Natural killer cell (primary cell): Measurements from ENCODE around the gene DIABLO. TPM values are rescaled to one million over a fixed set of nuclear protein-coding genes. Genes with fewer than 3 reads are reported as not detected.
A peak's percentile ranks its signal among the peaks of the same experiment; 100 is the strongest.
"Not testable (repeated sequence)": the region's sequence is repeated elsewhere in the genome, so short reads cannot be mapped to it uniquely, and the experiment has no call there.

Experiments
- ATAC-seq, 3 donors: fragments of 150-1000 bp in 2 of 3; fragments of 200-7000 bp in 1 of 3; cut with Tn5 transposase; 1 replicate in 1 of 3; 2 replicates in 2 of 3; pipeline ENCODE4 v1.10.0; 2021; ENCODE audit warnings: mild to moderate bottlenecking in 2 of 3, moderate library complexity in 2 of 3
- DNase-seq, 2 donors: peaks; one replicate each; pipeline versions ENCODE4 v3.0.0 to v3.0.0-alpha.2; 2013 to 2021; ENCODE audit warnings: mixed read lengths in 1 of 2
- H3K27ac ChIP-seq: one replicate; pipeline ENCODE4 v1.5.1; 2013; ENCODE audit warnings: mild to moderate bottlenecking, low read length
- H3K27me3 ChIP-seq: one replicate; pipeline ENCODE4 v1.6.1; 2013; ENCODE audit warnings: low read length; ENCODE audit not compliant: control insufficient read depth, insufficient read depth
- H3K36me3 ChIP-seq: one replicate; pipeline ENCODE4 v1.6.1; 2013; ENCODE audit warnings: low read length; ENCODE audit not compliant: control insufficient read depth, insufficient read depth
- H3K4me1 ChIP-seq: one replicate; pipeline ENCODE4 v1.6.1; 2013; ENCODE audit warnings: low read length; ENCODE audit not compliant: control insufficient read depth, insufficient read depth
- H3K4me3 ChIP-seq: one replicate; pipeline ENCODE4 v1.5.1; 2013; ENCODE audit warnings: low read length
- H3K9me3 ChIP-seq: one replicate; pipeline ENCODE4 v1.6.1; 2013; ENCODE audit warnings: low read length; ENCODE audit not compliant: control insufficient read depth, insufficient read depth
- H3K27ac Mint-ChIP-seq, 2 donors: one replicate each; pipeline ENCODE4 v1.8.0; 2022; ENCODE audit warnings: mild to moderate bottlenecking in 2 of 2, mixed read lengths in 2 of 2, moderate library complexity in 1 of 2
- H3K27me3 Mint-ChIP-seq, 2 donors: one replicate each; pipeline ENCODE4 v1.8.0; 2022; ENCODE audit warnings: low read depth in 2 of 2, mixed read lengths in 2 of 2
- H3K36me3 Mint-ChIP-seq: one replicate; pipeline ENCODE4 v1.8.0; 2022; ENCODE audit warnings: mixed read lengths
- H3K4me1 Mint-ChIP-seq, 2 donors: one replicate each; pipeline ENCODE4 v1.8.0; 2022; ENCODE audit warnings: mixed read lengths in 2 of 2
- H3K4me3 Mint-ChIP-seq: one replicate; pipeline ENCODE4 v1.8.0; 2022; ENCODE audit warnings: mild to moderate bottlenecking, moderate library complexity, mixed read lengths
- H3K9me3 Mint-ChIP-seq, 2 donors: one replicate each; pipeline ENCODE4 v1.8.0; 2022; ENCODE audit warnings: mixed read lengths in 2 of 2
- CTCF ChIP-seq: fragments of 200-600 bp; IDR thresholded peaks from one replicate; pipeline ENCODE4 v1.8.0; 2022; ENCODE audit warnings: antibody characterized with exemption
- WGBS: methylation state at CpG from one replicate; pipeline ENCODE4 v1.1.7; 2013; ENCODE audit warnings: missing lambda C conversion rate; ENCODE audit not compliant: insufficient coverage; 5-methylcytosine and 5-hydroxymethylcytosine counted together
- intact Hi-C: fragments of 100-400 bp; cut with micrococcal nuclease; formaldehyde crosslinking; loops from one replicate; pipeline ENCODE4 v1.14.2; 2022
- total RNA-seq, 4 donors: library from RNA; stranded (reverse); fragments of 120-200 nt in 1 of 4; gene quantifications; one replicate each; pipeline versions ENCODE4 v1.2.3 to v1.2.4, GENCODE V29; 2013 to 2022

DIABLO gene
- total RNA-seq, 3 donors from 2014 or later (not counting 1 experiment from before 2014, with no cell fraction given): 84.8 to 102 (median 101) TPM

- H3K27ac Mint-ChIP-seq: peak overlapping the region; percentile 98 to 99
- H3K27me3 Mint-ChIP-seq: peaks cover 0 to 2% of the 10 kb centered on the region in 2 donors
- ATAC-seq (peak; percentile 50 to 73 (median 56)), DNase-seq (peak in 1 of 2 donors; percentile 70)
- no peak for TF ChIP-seq CTCF
- H3K4me3 Mint-ChIP-seq: peak overlapping the region; percentile 97
- Histone ChIP-seq H3K27ac (peak overlapping the region; percentile 94), H3K4me3 (peak overlapping the region; percentile 86), H3K36me3 (peaks cover 20% of the 10 kb centered on the region), H3K9me3 (no peaks in the 10 kb centered on the region), H3K27me3 (no peaks in the 10 kb centered on the region), H3K4me1 (peaks cover 16% of the 10 kb centered on the region)
- no peaks in the 10 kb centered on the region for H3K9me3 Mint-ChIP-seq
- intact Hi-C loops: loop anchor here (2.0 to 5.0 kb wide), 2 partner anchors 39 to 261 kb away; partner anchors contain the start of genes DIABLO, KNTC1 and RSRC2
- 0% methylated on average over 17 of the region's 17 CpGs for WGBS
- H3K4me1 Mint-ChIP-seq: peaks cover 10 to 16% of the 10 kb centered on the region in 2 donors
- no peaks in the 10 kb centered on the region for H3K36me3 Mint-ChIP-seq
Observed at GRCh38 chr12:122265886-122266229, 40.0 kb upstream of the DIABLO start.

GRCh38 chr12:122265476-122265875 is 39.6 kb upstream of the DIABLO start:
- no peaks in the 10 kb centered on the region for H3K9me3 Mint-ChIP-seq

DNA sequence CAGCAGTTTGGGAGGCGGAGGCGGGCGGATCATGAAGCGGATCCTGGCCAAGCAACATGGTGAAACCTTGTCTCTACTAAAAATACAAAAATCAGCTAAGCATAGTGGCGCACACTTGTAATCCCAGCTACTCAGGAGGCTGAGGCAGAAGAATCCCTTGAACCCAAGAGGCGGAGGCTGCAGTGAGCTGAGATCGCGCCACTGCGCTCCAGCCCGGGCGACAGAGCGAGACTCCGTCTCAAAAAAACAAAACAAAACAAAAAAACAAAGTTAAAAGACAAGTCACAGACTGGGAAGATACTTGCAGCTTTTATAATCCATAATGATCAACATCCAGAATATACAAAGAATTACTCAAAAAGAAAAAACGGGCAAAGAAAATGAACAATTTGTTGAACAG is 34.9 kb upstream of the DIABLO start:
- intact Hi-C loops, H3K4me3 Mint-ChIP-seq, H3K4me1 ChIP-seq, H3K27me3 ChIP-seq, DNase-seq, H3K9me3 ChIP-seq, H3K27ac Mint-ChIP-seq, ATAC-seq, H3K9me3 Mint-ChIP-seq, H3K36me3 Mint-ChIP-seq, H3K27me3 Mint-ChIP-seq, H3K4me3 ChIP-seq, H3K27ac ChIP-seq: not testable (repeated sequence)
- peaks cover 4 to 10% of the 10 kb centered on the region in 2 donors for H3K4me1 Mint-ChIP-seq
- WGBS: over 99% methylated on average over 13 of the region's 14 CpGs
- H3K36me3 ChIP-seq: peaks cover 58% of the 10 kb centered on the region

More at GRCh38 chr12:122265476-122265875, 39.6 kb upstream of the DIABLO start:
- intact Hi-C loops: loop anchor here (5.0 kb wide), 1 partner anchor 262 kb away; the partner anchor contains the start of genes KNTC1 and RSRC2
- Mint-ChIP-seq H3K4me1 (peaks cover 10 to 16% of the 10 kb centered on the region in 2 donors), H3K36me3 (no peaks in the 10 kb centered on the region), H3K27ac (peak overlapping the region; percentile 98 to 99), H3K4me3 (peak overlapping the region; percentile 97), H3K27me3 (peaks cover 0 to 2% of the 10 kb centered on the region in 2 donors)
- DNase-seq (peak in 1 of 2 donors; percentile 60), ATAC-seq (no peak)
- H3K36me3 ChIP-seq: peaks cover 23% of the 10 kb centered on the region
- peak overlapping the region; percentile 94 for H3K27ac ChIP-seq
- WGBS: 25% methylated on average over 1 of the region's 1 CpG
- H3K4me1 ChIP-seq: peaks cover 16% of the 10 kb centered on the region
- no peaks in the 10 kb centered on the region for H3K27me3 ChIP-seq
- H3K9me3 ChIP-seq: no peaks in the 10 kb centered on the region
- no peak for TF ChIP-seq CTCF
- peak overlapping the region; percentile 86 for H3K4me3 ChIP-seq

DNA sequence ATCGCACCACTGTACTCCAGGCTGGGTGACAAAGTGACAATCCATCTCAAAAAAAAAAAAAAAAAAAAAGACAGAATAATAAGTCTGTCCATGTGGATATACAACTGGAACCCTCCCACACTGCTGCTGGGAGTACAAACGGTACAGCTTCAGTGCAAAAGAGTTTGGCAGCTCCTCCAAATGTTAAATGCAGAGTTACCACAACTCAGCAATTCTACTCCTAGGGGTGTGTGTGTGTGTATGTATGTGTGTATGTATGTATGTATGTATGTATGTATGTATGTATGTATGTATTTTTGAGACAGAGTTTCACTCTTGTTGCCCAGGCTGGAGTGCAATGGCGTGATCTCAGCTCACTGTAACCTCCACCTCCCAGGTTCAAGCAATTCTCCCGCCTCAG is 33.1 kb upstream of the DIABLO start:
- H3K36me3 Mint-ChIP-seq, H3K9me3 ChIP-seq, H3K4me1 Mint-ChIP-seq, intact Hi-C loops, ATAC-seq, H3K9me3 Mint-ChIP-seq, DNase-seq, H3K27me3 Mint-ChIP-seq, H3K4me1 ChIP-seq, H3K27ac ChIP-seq, H3K4me3 ChIP-seq, H3K27ac Mint-ChIP-seq, H3K27me3 ChIP-seq, H3K4me3 Mint-ChIP-seq: not testable (repeated sequence)
- 100% methylated on average over 2 of the region's 4 CpGs for WGBS
- H3K36me3 ChIP-seq: peaks cover 60% of the 10 kb centered on the region

GRCh38 chr12:122258462-122258861 is 32.6 kb upstream of the DIABLO start:
- DNase-seq, intact Hi-C loops, H3K9me3 ChIP-seq, H3K4me3 Mint-ChIP-seq, H3K27me3 ChIP-seq, H3K27me3 Mint-ChIP-seq, H3K27ac ChIP-seq, H3K4me3 ChIP-seq, H3K27ac Mint-ChIP-seq, ATAC-seq, H3K36me3 Mint-ChIP-seq, H3K4me1 Mint-ChIP-seq, H3K4me1 ChIP-seq, H3K9me3 Mint-ChIP-seq: not testable (repeated sequence)
- WGBS: 98% methylated on average over 4 of the region's 4 CpGs
- H3K36me3 ChIP-seq: peaks cover 57% of the 10 kb centered on the region
